Measurements from ENCODE around the gene PARP8. TPM values are rescaled to one million over a fixed set of nuclear protein-coding genes. Genes with fewer than 3 reads are reported as not detected.

Gene PARP8
- total RNA-seq, 1 experiment from 2014 or later: 23.2 TPM

- no peak for TF ChIP-seq ZNF532 (CRISPR knock-in tag; IDR thresholded peaks at IDR 0.05; ENCODE audit: borderline replicate concordance)
- TF ChIP-seq FOXP4 (CRISPR knock-in tag; IDR thresholded peaks at IDR 0.05): no peak
- no peak for TF ChIP-seq ZBTB21 (CRISPR knock-in tag; IDR thresholded peaks at IDR 0.05; ENCODE audit: borderline replicate concordance)
- no peak for TF ChIP-seq SOX15 (CRISPR knock-in tag; IDR thresholded peaks at IDR 0.05)
- TF ChIP-seq JUN (CRISPR knock-in tag; IDR thresholded peaks at IDR 0.05): no peak
- no peak for TF ChIP-seq ZNF281 (CRISPR knock-in tag; IDR thresholded peaks at IDR 0.05)
- no peak for TF ChIP-seq ELF4 (CRISPR knock-in tag; IDR thresholded peaks at IDR 0.05; ENCODE audit: low read depth)
Observed at GRCh38 chr5:50763351-50763750, 96.9 kb downstream of the PARP8 start (continued).

- H3K9me3 Mint-ChIP-seq: no peaks in the 10 kb centered on the region
- ATAC-seq (no peak), DNase-seq (ENCODE audit: low spot score) (no peak)
- peaks cover 8% of the 10 kb centered on the region for H3K4me1 Mint-ChIP-seq
- no peak overlapping the region for H3K27ac Mint-ChIP-seq
- H3K36me3 Mint-ChIP-seq: no peaks in the 10 kb centered on the region
- no peaks in the 10 kb centered on the region for H3K27me3 Mint-ChIP-seq (ENCODE audit: low read depth)
- ChIA-PET POLR2A (no interaction called here), CTCF (no interaction called here)
- H3K4me3 Mint-ChIP-seq: no peak overlapping the region
- TF ChIP-seq E2F1 (CRISPR knock-in tag; IDR thresholded peaks at IDR 0.05): no peak
- TF ChIP-seq ATF3 (CRISPR knock-in tag; conservative IDR thresholded peaks at IDR 0.05): no peak
- TF ChIP-seq ATF1 (CRISPR knock-in tag; IDR thresholded peaks at IDR 0.05): no peak
- no peak for TF ChIP-seq IRF1 (CRISPR knock-in tag; IDR thresholded peaks at IDR 0.05)
- no peak for TF ChIP-seq GABPB1 (CRISPR knock-in tag; IDR thresholded peaks at IDR 0.05)
- no peak for TF ChIP-seq ZNF512 (CRISPR knock-in tag; IDR thresholded peaks at IDR 0.05; ENCODE audit: borderline replicate concordance)
- no peak for TF ChIP-seq SOX15 (CRISPR knock-in tag; IDR thresholded peaks at IDR 0.05)
- no peak for TF ChIP-seq SMAD3 (CRISPR knock-in tag; IDR thresholded peaks at IDR 0.05; ENCODE audit: borderline replicate concordance)
- TF ChIP-seq FOXK1 (CRISPR knock-in tag; IDR thresholded peaks at IDR 0.05): no peak
- no peak for TF ChIP-seq ELF4 (CRISPR knock-in tag; IDR thresholded peaks at IDR 0.05; ENCODE audit: low read depth)
- no peak for TF ChIP-seq ZMAT4 (CRISPR knock-in tag; IDR thresholded peaks at IDR 0.05)
- no peak for TF ChIP-seq ERG (CRISPR knock-in tag; IDR thresholded peaks at IDR 0.05)
- no peak for TF ChIP-seq GRHL2 (CRISPR knock-in tag; IDR thresholded peaks at IDR 0.05; ENCODE audit: insufficient replicate concordance, severe bottlenecking)
- no peak for TF ChIP-seq NFYB (CRISPR knock-in tag; conservative IDR thresholded peaks at IDR 0.05; ENCODE audit: low read depth)
Observed at GRCh38 chr5:50763846-50764245, 97.4 kb downstream of the PARP8 start.

Measured in WTC11 (cell line).